ENCODE measurements around the gene DUXB. TPM values are rescaled to one million over a fixed set of nuclear protein-coding genes. Genes with fewer than 3 reads are reported as not detected.
A peak's percentile ranks its signal among the peaks of the same experiment; 100 is the strongest.

Gene DUXB
- total RNA-seq, 1 donor from 2014 or later = not detected

DNA sequence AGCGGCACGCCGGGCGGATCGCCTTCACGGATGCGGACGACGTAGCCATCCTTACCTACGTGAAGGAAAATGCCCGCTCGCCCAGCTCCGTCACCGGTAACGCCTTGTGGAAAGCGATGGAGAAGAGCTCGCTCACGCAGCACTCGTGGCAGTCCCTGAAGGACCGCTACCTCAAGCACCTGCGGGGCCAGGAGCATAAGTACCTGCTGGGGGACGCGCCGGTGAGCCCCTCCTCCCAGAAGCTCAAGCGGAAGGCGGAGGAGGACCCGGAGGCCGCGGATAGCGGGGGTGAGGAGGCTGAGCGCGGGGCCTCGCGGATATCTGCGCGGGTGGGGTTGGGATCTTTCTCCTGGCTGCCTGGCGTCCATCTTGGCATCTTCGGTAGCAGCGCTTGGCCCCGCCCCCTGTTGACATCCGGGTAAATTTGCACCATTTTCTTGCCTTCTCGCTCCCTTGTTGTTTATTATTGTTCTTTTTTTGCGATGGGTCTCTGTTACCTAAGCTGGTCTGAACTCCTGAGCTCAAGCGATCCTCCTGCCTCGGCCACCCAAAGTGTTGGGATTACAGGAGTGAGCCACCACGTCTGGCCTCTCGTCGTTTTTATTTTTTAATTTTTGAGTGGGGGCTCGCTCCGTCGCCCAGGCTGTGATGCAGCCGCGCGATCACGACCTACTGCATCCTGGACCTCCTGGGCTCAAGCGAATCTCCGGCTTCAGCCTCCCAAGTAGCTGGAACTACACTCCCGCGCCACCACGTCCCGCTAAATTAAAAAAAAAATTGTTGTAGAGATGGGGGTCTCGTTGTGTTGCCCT lies 52.8 kb downstream of the DUXB start:
- H3K4me3 ChIP-seq (ENCODE audit: low read depth, low read length) = peak overlapping the region; percentile 88
- TF ChIP-seq, protein P1, sequence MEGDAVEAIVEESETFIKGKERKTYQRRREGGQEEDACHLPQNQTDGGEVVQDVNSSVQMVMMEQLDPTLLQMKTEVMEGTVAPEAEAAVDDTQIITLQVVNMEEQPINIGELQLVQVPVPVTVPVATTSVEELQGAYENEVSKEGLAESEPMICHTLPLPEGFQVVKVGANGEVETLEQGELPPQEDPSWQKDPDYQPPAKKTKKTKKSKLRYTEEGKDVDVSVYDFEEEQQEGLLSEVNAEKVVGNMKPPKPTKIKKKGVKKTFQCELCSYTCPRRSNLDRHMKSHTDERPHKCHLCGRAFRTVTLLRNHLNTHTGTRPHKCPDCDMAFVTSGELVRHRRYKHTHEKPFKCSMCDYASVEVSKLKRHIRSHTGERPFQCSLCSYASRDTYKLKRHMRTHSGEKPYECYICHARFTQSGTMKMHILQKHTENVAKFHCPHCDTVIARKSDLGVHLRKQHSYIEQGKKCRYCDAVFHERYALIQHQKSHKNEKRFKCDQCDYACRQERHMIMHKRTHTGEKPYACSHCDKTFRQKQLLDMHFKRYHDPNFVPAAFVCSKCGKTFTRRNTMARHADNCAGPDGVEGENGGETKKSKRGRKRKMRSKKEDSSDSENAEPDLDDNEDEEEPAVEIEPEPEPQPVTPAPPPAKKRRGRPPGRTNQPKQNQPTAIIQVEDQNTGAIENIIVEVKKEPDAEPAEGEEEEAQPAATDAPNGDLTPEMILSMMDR (conservative IDR thresholded peaks at IDR 0.05; ENCODE audit: low read depth, low read length) = no peak
- no peak for DNase-seq (ENCODE audit: low read depth)

DNA sequence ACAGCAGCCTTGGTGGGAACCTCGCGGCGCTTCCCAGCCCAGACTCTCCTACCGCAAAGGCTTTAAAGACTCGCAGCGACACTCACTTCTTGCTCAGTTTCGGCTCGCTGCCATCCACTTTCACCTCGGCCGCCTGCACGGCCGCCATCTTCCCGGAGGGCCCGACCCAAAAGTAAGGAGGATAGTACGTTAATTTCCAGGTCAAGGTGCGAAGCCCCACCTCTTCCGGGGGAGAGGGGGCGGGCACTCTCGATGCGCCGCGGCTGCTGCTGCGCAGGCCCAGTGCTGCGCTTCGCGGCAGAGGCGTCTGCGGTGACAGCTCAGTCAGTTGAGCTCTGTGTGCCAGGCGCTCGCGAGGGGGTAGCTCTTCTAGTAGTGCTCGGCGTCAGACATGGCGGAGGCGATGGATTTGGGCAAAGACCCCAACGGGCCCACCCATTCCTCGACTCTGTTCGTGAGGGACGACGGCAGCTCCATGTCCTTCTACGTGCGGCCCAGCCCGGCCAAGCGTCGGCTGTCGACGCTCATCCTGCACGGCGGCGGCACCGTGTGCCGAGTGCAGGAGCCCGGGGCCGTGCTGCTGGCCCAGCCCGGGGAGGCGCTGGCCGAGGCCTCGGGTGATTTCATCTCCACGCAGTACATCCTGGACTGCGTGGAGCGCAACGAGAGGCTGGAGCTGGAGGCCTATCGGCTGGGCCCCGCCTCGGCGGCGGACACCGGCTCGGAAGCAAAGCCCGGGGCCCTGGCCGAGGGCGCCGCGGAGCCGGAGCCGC lies 53.6 kb downstream of the DUXB start, which contains the start of the genes KARS1 and TERF2IP:
Gene KARS1 (minus strand): TSS at position 174 of the 773 bp plus-strand sequence. CDS start 26 bp downstream, at position 148.
Gene TERF2IP (plus strand): TSS at position 282 of the 773 bp plus-strand sequence. CDS start 110 bp downstream, at position 392.
- TF ChIP-seq, protein P1 (conservative IDR thresholded peaks at IDR 0.05; ENCODE audit: low read depth, low read length) = no peak
- DNase-seq (ENCODE audit: low read depth) = peak; percentile 50
- peak within 1 kb of the TSS; percentile 88 for H3K4me3 ChIP-seq (ENCODE audit: low read depth, low read length)

DNA sequence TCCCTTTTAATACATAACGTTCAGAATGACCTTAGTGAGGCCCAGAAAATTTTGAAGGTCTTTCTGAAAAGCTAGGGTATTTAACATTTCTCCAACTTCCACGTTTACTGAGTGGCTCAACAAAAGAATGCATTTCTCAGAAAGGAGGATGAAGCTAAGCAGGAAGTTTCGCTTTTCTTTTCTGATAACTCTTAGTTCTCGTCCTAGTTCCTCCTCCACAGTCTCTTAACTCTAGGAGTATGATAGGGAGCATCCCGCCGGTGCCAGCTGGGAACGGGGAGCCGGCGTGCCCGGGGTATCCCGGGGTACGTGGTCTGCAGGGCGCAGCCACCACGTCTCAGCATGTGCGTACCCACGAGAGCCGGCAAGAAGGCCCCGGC lies 54.2 kb downstream of the DUXB start:
- TF ChIP-seq, protein P1 (conservative IDR thresholded peaks at IDR 0.05; ENCODE audit: low read depth, low read length) = no peak
- peak overlapping the region; percentile 88 for H3K4me3 ChIP-seq (ENCODE audit: low read depth, low read length)
- no peak for DNase-seq (ENCODE audit: low read depth)

DNA sequence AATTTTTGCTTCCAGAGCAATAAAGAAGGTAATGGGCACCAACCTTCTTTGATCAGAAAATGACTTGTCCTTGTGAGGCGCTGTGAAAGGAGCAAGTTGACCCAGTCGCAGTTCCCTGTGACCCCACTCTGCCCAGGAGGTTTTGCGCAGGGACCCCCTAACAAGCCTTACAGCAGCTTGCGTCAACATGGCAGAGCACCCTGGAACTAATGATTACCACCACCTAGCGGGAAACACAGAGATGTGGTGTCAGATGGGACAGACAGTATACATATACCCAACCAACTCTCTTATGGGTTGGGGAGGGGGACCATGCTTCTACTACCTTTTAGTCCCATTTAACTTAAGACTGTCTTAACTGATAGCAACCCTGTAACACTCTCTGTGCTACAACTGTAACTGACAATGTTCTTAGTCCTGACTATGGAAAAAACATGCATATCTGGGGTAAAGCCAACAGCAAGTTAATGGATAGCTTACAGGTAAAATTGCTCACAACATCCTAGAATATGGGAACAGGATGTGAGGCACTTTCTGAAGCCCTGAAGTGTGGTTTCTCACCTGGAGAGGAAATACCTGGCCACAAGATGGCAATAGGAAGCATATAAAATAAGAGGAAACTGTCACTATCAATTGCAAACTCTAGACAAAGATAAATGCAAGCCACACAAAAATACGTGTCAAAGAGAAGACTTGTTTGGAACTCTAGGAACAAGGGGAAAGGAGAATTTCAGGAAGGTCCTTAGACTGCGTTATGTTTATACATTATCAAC lies 56.8 kb downstream of the DUXB start:
- TF ChIP-seq, protein P1 (conservative IDR thresholded peaks at IDR 0.05; ENCODE audit: low read depth, low read length) = peak; percentile 23
- H3K4me3 ChIP-seq (ENCODE audit: low read depth, low read length) = no peak overlapping the region
- no peak for DNase-seq (ENCODE audit: low read depth)

Other genes starting within 250 kb of the DUXB start
- 17.1 and 28.8 TPM in 2 replicates for gene TMEM170A, start 236.8 kb downstream of the DUXB start, total RNA-seq
- 2.2 and 3.0 TPM in 2 replicates for gene CHST6, start 206.0 kb downstream of the DUXB start, total RNA-seq
- gene CHST5, start 165.4 kb downstream of the DUXB start, total RNA-seq = not detected in 2 replicates
- 12.5 and 14.0 TPM in 2 replicates for gene TMEM231, start 145.2 kb downstream of the DUXB start, total RNA-seq
- 57.6 and 79.8 TPM in 2 replicates for gene GABARAPL2, start 135.1 kb downstream of the DUXB start, total RNA-seq
- gene ADAT1, start 78.2 kb downstream of the DUXB start, total RNA-seq = 47.0 and 71.4 TPM in 2 replicates
- gene KARS1, start 53.8 kb downstream of the DUXB start, total RNA-seq = 180 and 261 TPM in 2 replicates
- gene TERF2IP, start 53.7 kb downstream of the DUXB start, total RNA-seq = 34.6 and 35.3 TPM in 2 replicates
- not detected in 2 replicates for gene CPHXL2, start 24.5 kb downstream of the DUXB start, total RNA-seq
- not detected in 2 replicates for gene CPHXL, start 25.0 kb upstream of the DUXB start, total RNA-seq

Data from epithelial cell of proximal tubule (primary cell).